ENCODE data around the gene HOXC11. TPM values are rescaled to one million over a fixed set of nuclear protein-coding genes. Genes with fewer than 3 reads are reported as not detected.

Gene HOXC11
- total RNA-seq, 1 experiment from 2014 or later = 2.4 TPM

DNA sequence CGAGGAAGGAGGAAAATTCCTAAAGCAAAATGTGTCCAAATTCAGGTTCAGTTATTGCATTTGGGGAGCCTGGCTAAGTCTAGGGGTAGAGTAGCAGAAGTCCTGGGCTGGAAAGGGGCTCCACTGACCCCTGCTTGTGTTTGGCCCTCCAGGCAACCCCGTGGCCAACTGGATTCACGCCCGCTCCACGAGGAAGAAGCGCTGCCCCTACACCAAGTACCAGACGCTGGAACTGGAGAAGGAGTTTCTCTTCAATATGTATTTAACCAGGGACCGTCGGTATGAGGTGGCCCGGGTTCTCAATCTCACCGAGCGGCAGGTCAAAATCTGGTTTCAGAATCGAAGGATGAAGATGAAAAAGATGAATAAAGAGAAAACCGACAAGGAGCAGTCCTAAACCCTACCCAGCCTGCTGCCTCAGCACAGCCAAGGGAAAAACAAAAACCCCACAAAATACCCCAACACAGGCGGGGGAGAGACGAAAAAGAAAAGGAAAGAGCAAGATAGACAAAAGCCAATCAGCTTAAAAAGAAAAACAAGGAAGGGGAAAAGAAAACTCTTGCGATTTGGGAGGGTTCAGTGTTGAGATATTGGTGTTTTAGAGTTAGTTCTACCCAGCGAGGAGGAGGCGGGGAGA, 29.5 kb downstream of the HOXC11 start:
- intact Hi-C loops (cut with micrococcal nuclease; ENCODE audit: unreplicated experiment) = no loop called here
- H3K4me1 ChIP-seq (replicated peaks; ENCODE audit: insufficient read depth) = no peaks in the 10 kb centered on the region
- H3K79me2 ChIP-seq (ENCODE audit: low read depth) = no peaks in the 10 kb centered on the region
- H3K9me2 ChIP-seq (ENCODE audit: insufficient read depth) = no peaks in the 10 kb centered on the region
- no peak overlapping the region for H3K4me2 ChIP-seq
- H3K36me3 ChIP-seq (ENCODE audit: low read depth) = no peaks in the 10 kb centered on the region
- no peak for DNase-seq
- no peaks in the 10 kb centered on the region for H3K9me3 ChIP-seq (ENCODE audit: insufficient read depth, low read depth)
- ChIA-PET POLR2A (ENCODE audit: unreplicated experiment) (no interaction called here), CTCF (interaction anchor here (0.6 kb wide), 1 partner anchor 12 kb away, joined by 3 read pairs; no protein-coding TSS in a partner anchor)
- no TSS peak for BruUV-seq (replicated peaks)
- H3K27ac ChIP-seq = no peak overlapping the region
- no peak overlapping the region for H3K4me3 ChIP-seq
- TF ChIP-seq EZH2 (IDR thresholded peaks at IDR 0.05; ENCODE audit: low read depth) (no peak), CTCF (conservative IDR thresholded peaks at IDR 0.05) (no peak)
- H4K20me1 ChIP-seq (ENCODE audit: insufficient read depth) = no peaks in the 10 kb centered on the region
- peaks cover 4% of the 10 kb centered on the region; the same call in 1 of the 2 replicates for H3F3A ChIP-seq (ENCODE audit: insufficient read depth, low read depth)
- H2AFZ ChIP-seq = no peak overlapping the region
- no peaks in the 10 kb centered on the region for H3K27me3 ChIP-seq (ENCODE audit: insufficient read depth, low read depth)

GRCh38 chr12:54002915-54003389, 30.0 kb downstream of the HOXC11 start:
- CTCF ChIA-PET = no interaction called here
- intact Hi-C loops (cut with micrococcal nuclease; ENCODE audit: unreplicated experiment) = no loop called here

GRCh38 chr12:54003625-54004024, 30.7 kb downstream of the HOXC11 start:
- Histone ChIP-seq H3K27me3 (ENCODE audit: insufficient read depth, low read depth) (no peaks in the 10 kb centered on the region), H3F3A (ENCODE audit: insufficient read depth, low read depth) (peaks cover 3% of the 10 kb centered on the region; the same call in 1 of the 2 replicates), H3K9me2 (ENCODE audit: insufficient read depth) (no peaks in the 10 kb centered on the region), H2AFZ (no peak overlapping the region), H3K27ac (no peak overlapping the region), H3K4me1 (replicated peaks; ENCODE audit: insufficient read depth) (no peaks in the 10 kb centered on the region), H3K9me3 (ENCODE audit: insufficient read depth, low read depth) (no peaks in the 10 kb centered on the region), H3K4me2 (no peak overlapping the region), H3K36me3 (ENCODE audit: low read depth) (no peaks in the 10 kb centered on the region), H3K4me3 (no peak overlapping the region), H4K20me1 (ENCODE audit: insufficient read depth) (no peaks in the 10 kb centered on the region), H3K79me2 (ENCODE audit: low read depth) (no peaks in the 10 kb centered on the region)
- ChIA-PET CTCF (no interaction called here), POLR2A (ENCODE audit: unreplicated experiment) (no interaction called here)
- intact Hi-C loops (cut with micrococcal nuclease; ENCODE audit: unreplicated experiment) = no loop called here
- BruUV-seq (replicated peaks) = no TSS peak
- DNase-seq = no peak
- TF ChIP-seq EZH2 (IDR thresholded peaks at IDR 0.05; ENCODE audit: low read depth) (no peak), CTCF (conservative IDR thresholded peaks at IDR 0.05) (no peak)

More at GRCh38 chr12:54002915-54003389, 30.0 kb downstream of the HOXC11 start:
- H4K20me1 ChIP-seq (ENCODE audit: insufficient read depth) = no peaks in the 10 kb centered on the region
- no peak for DNase-seq
- no peak overlapping the region for H2AFZ ChIP-seq
- peaks cover 4% of the 10 kb centered on the region; the same call in 1 of the 2 replicates for H3F3A ChIP-seq (ENCODE audit: insufficient read depth, low read depth)
- H3K27ac ChIP-seq = no peak overlapping the region
- H3K36me3 ChIP-seq (ENCODE audit: low read depth) = no peaks in the 10 kb centered on the region
- no peaks in the 10 kb centered on the region for H3K9me3 ChIP-seq (ENCODE audit: insufficient read depth, low read depth)
- H3K4me1 ChIP-seq (replicated peaks; ENCODE audit: insufficient read depth) = no peaks in the 10 kb centered on the region
- BruUV-seq (replicated peaks) = no TSS peak
- H3K4me2 ChIP-seq = no peak overlapping the region
- H3K79me2 ChIP-seq (ENCODE audit: low read depth) = no peaks in the 10 kb centered on the region
- TF ChIP-seq EZH2 (IDR thresholded peaks at IDR 0.05; ENCODE audit: low read depth) (no peak), CTCF (conservative IDR thresholded peaks at IDR 0.05) (no peak)
- no peaks in the 10 kb centered on the region for H3K9me2 ChIP-seq (ENCODE audit: insufficient read depth)
- no peaks in the 10 kb centered on the region for H3K27me3 ChIP-seq (ENCODE audit: insufficient read depth, low read depth)
- no peak overlapping the region for H3K4me3 ChIP-seq
- POLR2A ChIA-PET (ENCODE audit: unreplicated experiment) = no interaction called here
